ENCODE measurements around the gene ENKUR. TPM values are rescaled to one million over a fixed set of nuclear protein-coding genes. Genes with fewer than 3 reads are reported as not detected.
A peak's percentile ranks its signal among the peaks of the same experiment; 100 is the strongest.

ENKUR gene
- total and polyA plus RNA-seq, 10 donors = 0.03 to 1.1 (median 0.32) TPM; not detected in 3

- TF ChIP-seq POLR2A (IDR thresholded peaks at IDR 0.05) = no peak
- no peak for TF ChIP-seq POLR2AphosphoS5 (IDR thresholded peaks at IDR 0.05)
- no peak for TF ChIP-seq CTCF (IDR thresholded peaks at IDR 0.05 in 8 of 11, conservative IDR thresholded peaks at IDR 0.05 in 3 of 11)
- 91 to 94% (median 92%) methylated on average over 11 of the region's 11 CpGs for WGBS, 5 donors
- Histone ChIP-seq H3K27ac (no peak overlapping the region), H3K27me3 (replicated peaks in 1 of 7) (peaks cover 0 to 19% (median 0%) of the 10 kb centered on the region in 7 donors), H3K36me3 (no peaks in the 10 kb centered on the region), H3K4me1 (peaks cover 0 to 29% (median 14%) of the 10 kb centered on the region in 6 donors), H3K9me3 (no peaks in the 10 kb centered on the region), H3K4me3 (no peak overlapping the region)
- intact Hi-C loops (cut with DNase I; ENCODE audit: low total_unique reads) = no loop called here
- no peak for DNase-seq
Observed at GRCh38 chr10:24953675-24954074, 62.3 kb downstream of the ENKUR start.

- Histone ChIP-seq H3K27ac (peak overlapping the region; percentile 64 to 84 (median 78)), H3K36me3 (no peaks in the 10 kb centered on the region), H3K4me1 (peaks cover 0 to 29% (median 14%) of the 10 kb centered on the region in 6 donors), H3K9me3 (no peaks in the 10 kb centered on the region), H3K27me3 (replicated peaks in 1 of 7) (peaks cover 0 to 19% (median 0%) of the 10 kb centered on the region in 7 donors), H3K4me3 (peak overlapping the region; percentile 38 to 79 (median 52))
- intact Hi-C loops (cut with DNase I; ENCODE audit: low total_unique reads) = no loop called here
- WGBS, 5 donors = 11 to 24% (median 15%) methylated on average over 18 to 53 of the region's 53 CpGs
- peak; percentile 89 for DNase-seq
- TF ChIP-seq CTCF (IDR thresholded peaks at IDR 0.05 in 8 of 11, conservative IDR thresholded peaks at IDR 0.05 in 3 of 11) (peak in 10 of 11 experiments; percentile 15 to 70 (median 50)), POLR2A (IDR thresholded peaks at IDR 0.05) (no peak)
Observed at GRCh38 chr10:24952707-24953645, 63.0 kb downstream of the ENKUR start.

GRCh38 chr10:24952143-24952706 is 63.7 kb downstream of the ENKUR start, which contains the start of gene PRTFDC1:
PRTFDC1 (minus strand) TSS chr10:24952606; CDS start chr10:24952575, 31 bp downstream.
- WGBS, 5 donors = 1 to 5% (median 2%) methylated on average over 38 to 56 of the region's 56 CpGs
- Histone ChIP-seq H3K36me3 (no peaks in the 10 kb centered on the region), H3K27me3 (replicated peaks in 1 of 7) (peaks cover 0 to 19% (median 0%) of the 10 kb centered on the region in 7 donors), H3K27ac (peak within 1 kb of the TSS; percentile 64 to 84 (median 78)), H3K4me3 (peak within 1 kb of the TSS; percentile 38 to 79 (median 52)), H3K9me3 (no peaks in the 10 kb centered on the region), H3K4me1 (peaks cover 0 to 29% (median 16%) of the 10 kb centered on the region in 6 donors)
- TF ChIP-seq CTCF (IDR thresholded peaks at IDR 0.05 in 8 of 11, conservative IDR thresholded peaks at IDR 0.05 in 3 of 11) (no peak), POLR2A (IDR thresholded peaks at IDR 0.05) (no peak), POLR2AphosphoS5 (IDR thresholded peaks at IDR 0.05) (peak in 1 of 3 donors; percentile 15)
- DNase-seq = peak; percentile 82
- intact Hi-C loops (cut with DNase I; ENCODE audit: low total_unique reads) = no loop called here
